ENCODE measurements around the gene MAPK11.

MAPK11 gene

GRCh38 chr22:50261615-50262459 lies 8.3 kb downstream of the MAPK11 start, which contains the start of gene MAPK12:
Gene MAPK12 (minus strand): TSS chr22:50261683. CDS start chr22:50261509, 174 bp downstream.
- no peak for DNase-seq (ENCODE audit: low read depth, low spot score)

DNA sequence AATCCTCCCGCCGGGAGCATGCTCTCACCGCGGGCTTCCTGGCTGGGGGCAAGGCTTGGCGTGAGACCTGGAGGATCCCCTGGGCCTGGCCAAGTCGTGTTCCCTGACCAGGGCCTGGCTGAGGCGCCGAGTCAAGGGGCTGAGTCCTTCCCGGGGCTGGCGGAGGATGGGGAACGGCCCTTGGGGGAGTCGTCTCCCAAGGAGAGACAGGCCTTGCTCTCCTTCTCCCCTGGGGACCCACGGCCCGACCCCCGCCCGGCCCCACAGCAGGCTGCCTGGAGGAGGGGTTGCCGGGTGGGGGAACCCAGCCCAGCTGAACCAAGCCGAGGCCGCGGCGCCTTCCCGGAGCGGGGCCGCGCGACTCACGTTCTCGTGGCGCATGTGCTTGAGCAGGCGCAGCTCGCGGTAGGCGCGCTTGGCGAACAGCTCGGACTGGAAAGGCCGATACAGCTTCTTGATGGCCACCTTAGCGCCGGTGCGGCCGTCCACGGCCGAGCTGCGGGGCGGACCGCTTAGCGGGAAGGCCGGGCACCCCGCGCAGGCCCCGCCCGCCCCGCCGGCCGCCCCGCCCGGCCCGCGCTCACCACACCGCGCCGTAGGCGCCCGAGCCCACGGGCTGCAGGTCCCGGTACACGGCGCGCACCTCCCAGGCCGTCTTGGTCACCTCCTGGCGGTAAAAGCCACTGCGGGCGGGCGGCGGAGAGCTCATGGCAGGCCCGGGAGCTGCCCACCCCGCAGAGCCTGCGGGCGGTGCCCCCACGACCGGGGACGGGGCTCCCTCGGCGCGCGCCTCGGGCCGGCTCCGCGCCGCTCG lies 9.2 kb downstream of the MAPK11 start:
- DNase-seq (ENCODE audit: low read depth, low spot score), result no peak

- DNase-seq (ENCODE audit: low read depth, low spot score), result no peak
Measured at GRCh38 chr22:50260434-50260800, 9.8 kb downstream of the MAPK11 start.

- DNase-seq (ENCODE audit: low read depth, low spot score), result no peak
Measured at GRCh38 chr22:50259302-50259701, 10.9 kb downstream of the MAPK11 start.

GRCh38 chr22:50258361-50259292 lies 11.6 kb downstream of the MAPK11 start:
- DNase-seq (ENCODE audit: low read depth, low spot score), result no peak

DNA sequence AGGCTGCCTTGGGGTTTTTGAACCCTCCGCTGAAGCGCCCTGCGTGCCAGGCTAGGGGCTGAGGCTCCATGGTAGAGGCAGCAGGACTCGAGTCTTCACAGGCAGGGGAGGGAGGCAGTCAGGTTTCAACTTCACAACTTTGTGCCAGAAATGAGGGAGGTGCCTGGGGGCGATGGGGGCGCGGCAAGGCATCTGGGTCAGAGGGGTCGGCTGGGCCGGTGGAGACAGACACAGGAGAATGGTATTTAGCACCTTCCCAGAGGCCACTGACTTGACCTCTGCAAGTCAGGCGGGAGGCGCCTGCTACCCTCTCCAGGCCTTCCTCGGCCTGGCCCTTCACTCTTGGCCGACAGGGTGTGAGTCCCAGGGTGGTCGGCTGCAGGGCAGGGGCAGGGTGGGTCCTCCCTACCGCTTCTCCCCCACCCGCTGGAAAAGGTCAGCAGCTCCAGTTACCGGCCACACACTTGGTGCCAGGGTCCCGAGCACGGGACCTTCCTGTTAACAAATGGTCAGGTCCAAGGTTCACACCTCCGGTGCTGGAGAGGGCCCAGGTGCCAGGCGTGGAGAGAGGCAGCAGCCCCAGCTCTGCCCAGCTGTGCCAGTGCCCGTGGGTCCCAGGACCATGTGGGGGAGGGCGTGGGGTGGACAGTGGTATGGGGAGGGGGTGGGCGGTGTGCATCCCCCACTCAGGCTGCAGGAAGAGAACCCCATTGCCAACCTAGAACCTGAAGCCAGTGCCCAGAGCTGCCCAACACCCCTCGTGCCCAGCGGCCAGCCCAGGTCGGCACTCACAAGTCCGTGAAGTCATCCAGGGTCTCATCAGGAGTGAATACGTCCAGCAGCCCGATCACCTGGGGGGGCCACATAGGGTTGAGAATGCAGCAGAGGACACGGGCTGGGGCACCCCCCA lies 12.5 kb downstream of the MAPK11 start:
- DNase-seq (ENCODE audit: low read depth, low spot score), result no peak

- no peak for DNase-seq (ENCODE audit: low read depth, low spot score)
Measured at GRCh38 chr22:50257041-50257440, 13.1 kb downstream of the MAPK11 start.

DNA sequence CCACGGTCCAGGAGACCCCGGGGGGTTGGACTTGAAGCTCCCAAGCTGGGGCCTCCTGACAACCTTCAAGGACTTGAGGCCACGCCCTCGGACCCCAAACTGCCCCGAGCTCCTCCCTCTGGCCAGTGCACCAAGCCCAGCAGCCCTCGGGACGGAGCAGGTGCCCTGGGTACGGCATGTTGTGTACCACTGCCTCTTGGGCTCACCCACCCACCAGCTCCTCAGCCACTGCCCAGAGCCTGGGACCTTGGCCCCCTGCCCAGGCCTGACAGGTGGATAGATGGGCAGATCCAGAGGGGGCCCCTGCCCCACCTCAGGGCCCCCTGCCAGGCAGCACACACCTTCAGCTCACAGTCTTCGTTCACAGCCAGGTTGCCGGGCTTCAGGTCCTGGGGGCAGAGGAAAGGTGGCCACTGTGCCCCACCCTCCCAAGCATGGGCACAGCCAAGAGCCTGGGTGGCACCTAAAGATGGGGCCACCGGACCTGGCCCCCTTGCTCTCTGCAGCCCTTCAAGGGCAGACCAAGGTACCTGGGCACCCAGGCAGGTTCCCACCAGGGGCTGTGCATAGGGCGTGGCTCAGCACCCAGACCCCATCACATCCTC lies 13.8 kb downstream of the MAPK11 start:
- no peak for DNase-seq (ENCODE audit: low read depth, low spot score)

- DNase-seq (ENCODE audit: low read depth, low spot score), result no peak
Measured at GRCh38 chr22:50255607-50256006, 14.6 kb downstream of the MAPK11 start.

GRCh38 chr22:50255099-50255498 lies 15.1 kb downstream of the MAPK11 start:
- DNase-seq (ENCODE audit: low read depth, low spot score), result no peak

DNA sequence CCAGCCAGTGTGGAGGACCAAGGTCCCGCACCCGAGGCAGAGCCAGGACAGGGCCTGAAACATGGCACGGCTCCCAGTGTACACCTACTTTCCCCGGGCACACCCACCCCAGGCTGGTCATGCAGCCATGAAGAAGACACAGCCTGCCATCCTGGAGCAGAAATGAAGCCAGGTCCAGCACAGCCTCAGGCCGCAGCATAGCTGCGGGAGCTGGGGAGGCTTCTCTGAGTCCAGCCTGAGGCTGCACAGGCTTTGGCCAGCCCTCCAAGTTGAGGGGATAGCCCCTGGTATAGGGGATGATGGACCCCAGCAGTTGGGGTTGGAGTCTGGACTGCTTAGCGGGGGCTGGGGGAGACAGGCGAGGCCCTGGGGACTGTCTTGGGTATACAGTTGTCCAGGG lies 16.2 kb downstream of the MAPK11 start:
- DNase-seq (ENCODE audit: low read depth, low spot score), result no peak

- no peak for DNase-seq (ENCODE audit: low read depth, low spot score)
Measured at GRCh38 chr22:50253046-50253915, 16.9 kb downstream of the MAPK11 start.

- no peak for DNase-seq (ENCODE audit: low read depth, low spot score)
Measured at GRCh38 chr22:50252082-50253045, 17.8 kb downstream of the MAPK11 start.

- no peak for DNase-seq (ENCODE audit: low read depth, low spot score)
Measured at GRCh38 chr22:50251477-50252081, 18.6 kb downstream of the MAPK11 start.

- no peak for DNase-seq (ENCODE audit: low read depth, low spot score)
Measured at GRCh38 chr22:50250555-50251476, 19.4 kb downstream of the MAPK11 start, which contains the start of gene HDAC10. Gene HDAC10 (minus strand): TSS chr22:50251265. CDS start chr22:50251032, 233 bp downstream.

DNA sequence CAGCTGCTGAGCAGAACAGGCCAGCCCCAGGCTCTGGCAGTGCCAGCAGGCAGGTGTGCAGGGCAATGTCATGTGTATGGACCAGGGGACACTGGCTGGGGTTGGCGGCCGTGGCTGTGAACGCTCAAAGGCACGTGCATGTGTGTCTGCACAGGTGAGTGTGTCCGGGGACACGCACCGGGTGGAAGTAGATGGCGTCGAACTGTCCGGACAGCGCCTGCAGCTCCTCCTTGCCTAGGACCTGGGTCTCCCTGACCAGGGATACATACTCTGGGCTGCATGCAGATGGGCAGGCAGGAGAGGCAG lies 20.0 kb downstream of the MAPK11 start:
- DNase-seq (ENCODE audit: low read depth, low spot score), result no peak
